GM18873 (cell line): ENCODE results near the gene TMEM221.

Source experiments
- ATAC-seq: cut with Tn5 transposase; IDR thresholded peaks from one replicate; pipeline ENCODE4 v1.9.1; 2021; ENCODE audit warnings: mild to moderate bottlenecking, moderate library complexity, moderate number of reproducible peaks; ENCODE audit not compliant: unreplicated experiment, low FRiP score

TMEM221 gene

DNA sequence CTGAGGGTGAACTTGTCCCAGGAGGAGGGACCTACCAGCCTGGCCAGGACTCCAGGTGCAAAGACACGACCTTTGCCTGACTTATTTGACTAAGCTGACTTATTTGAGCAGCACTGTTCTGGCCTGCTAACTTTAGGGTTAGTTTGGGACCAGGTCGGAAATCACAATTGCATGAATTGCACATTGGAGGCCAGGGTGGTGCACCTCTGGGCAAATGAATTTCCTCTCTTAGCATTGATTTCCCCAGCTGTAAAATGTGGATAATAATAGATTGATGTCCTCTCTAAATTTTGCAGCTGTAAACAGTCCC lies 41.6 kb downstream of the TMEM221 start:
- ATAC-seq, result no peak

- ATAC-seq, result peak; percentile 25
Measured at GRCh38 chr19:17406046-17406886, 42.2 kb downstream of the TMEM221 start.

DNA sequence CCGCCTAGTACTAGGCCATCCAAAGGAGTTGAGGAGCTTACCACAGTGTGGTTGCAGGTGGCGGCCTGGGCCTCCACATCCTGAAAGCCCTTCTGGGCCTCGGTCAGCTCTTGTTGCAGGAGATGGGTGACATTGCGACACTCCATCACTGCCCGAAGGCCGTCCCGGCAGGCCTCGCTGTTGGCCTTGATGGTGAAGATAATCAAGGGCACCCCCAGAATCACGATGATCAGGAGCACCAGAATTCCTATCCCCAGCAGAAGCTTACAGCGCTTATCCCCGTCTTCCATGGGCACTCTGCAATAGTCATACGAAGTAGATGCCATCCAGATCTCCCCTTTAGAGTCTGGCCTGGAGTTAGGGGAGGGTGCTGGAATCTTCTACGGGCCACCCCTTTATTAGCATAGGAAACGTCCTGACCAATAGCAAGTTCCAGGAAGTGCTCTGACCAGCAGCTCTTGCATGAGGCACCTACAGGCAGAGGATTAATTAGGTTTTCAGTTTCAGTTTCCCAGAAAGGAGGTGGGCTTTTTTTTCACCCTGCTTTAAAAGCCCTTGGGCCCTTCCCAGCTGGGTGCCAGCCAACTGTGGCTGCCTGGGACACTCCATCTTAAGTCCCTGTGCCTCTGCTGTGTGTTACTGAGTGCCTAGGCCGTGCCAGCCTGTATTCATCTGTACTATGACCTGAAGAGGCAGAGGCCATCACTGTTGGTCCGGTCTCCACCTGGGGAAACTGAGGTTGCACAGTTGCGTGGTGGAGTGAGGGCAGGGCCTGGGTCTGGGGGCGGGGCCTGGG lies 43.0 kb downstream of the TMEM221 start, which contains the start of gene BST2:
BST2 (minus strand) TSS at position 381 of the 796 bp plus-strand sequence; CDS start at position 326, 55 bp downstream.
- ATAC-seq, result peak; percentile 73

GRCh38 chr19:17404621-17405249 lies 43.7 kb downstream of the TMEM221 start:
- ATAC-seq, result no peak

DNA sequence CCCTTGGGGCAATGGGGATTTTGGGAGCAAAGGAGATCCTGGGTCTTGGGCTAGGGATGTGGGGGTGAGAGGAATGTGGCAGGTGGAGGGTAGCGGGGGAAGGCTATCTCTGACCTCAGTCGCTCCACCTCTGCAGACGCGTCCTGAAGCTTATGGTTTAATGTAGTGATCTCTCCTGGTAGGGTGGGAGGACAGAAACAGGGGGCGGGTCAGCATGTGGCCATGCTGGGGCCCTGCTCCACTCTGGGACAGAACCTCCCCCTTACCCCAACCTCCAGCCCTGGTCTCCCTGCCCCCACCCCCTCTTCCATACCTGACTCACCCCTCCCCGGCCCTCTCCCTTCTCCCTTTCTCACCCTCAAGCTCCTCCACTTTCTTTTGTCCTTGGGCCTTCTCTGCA lies 44.5 kb downstream of the TMEM221 start:
- no peak for ATAC-seq

GRCh38 chr19:17402982-17403855 lies 45.2 kb downstream of the TMEM221 start:
- ATAC-seq, result no peak

DNA sequence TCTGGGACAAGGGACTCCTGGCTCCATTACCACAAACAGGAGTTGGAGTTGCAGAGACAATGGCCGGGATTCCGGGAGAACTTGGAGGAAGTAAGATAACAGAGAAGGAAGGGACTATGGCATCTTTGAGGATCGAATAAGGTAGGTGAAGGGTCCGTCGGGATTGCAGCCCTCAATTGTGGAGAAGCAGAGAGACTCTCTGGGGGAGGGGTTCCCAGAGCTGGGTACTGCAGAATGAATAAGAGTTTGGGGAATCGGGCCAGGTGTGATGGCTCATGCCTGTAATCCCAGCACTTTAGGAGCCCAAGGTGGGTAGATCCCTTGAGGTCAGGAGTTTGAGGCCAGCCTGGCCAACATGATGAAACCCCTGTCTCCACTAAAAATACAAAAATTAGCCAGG lies 46.8 kb downstream of the TMEM221 start:
- no peak for ATAC-seq

GRCh38 chr19:17398902-17399527 lies 49.5 kb downstream of the TMEM221 start:
- ATAC-seq, result no peak

- no peak for ATAC-seq
Measured at GRCh38 chr19:17394891-17395415, 53.5 kb downstream of the TMEM221 start.

DNA sequence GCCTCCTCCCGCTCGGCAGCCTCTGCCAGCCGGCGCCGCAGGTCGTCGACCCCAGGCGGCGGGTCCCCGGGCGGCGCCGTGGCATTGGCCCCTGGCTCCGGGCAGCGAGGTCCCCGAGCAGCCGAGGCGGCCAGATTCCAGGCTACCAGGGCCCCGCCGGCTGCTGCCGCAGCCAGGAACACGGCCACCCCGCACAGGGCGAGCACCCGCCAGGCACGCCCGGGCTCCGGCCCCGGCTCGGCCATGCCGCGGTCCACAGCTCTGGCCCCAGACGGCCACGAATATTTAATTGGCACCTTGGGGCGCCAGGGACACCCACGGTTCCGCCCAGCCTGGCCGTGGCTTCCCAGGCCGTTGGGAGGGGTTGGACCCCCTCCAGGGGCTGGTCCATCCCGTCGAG lies 54.6 kb downstream of the TMEM221 start, which contains the start of gene CCDC194:
CCDC194 (minus strand) TSS at position 283 of the 400 bp plus-strand sequence; CDS start at position 245, 38 bp downstream.
- ATAC-seq, result no peak

DNA sequence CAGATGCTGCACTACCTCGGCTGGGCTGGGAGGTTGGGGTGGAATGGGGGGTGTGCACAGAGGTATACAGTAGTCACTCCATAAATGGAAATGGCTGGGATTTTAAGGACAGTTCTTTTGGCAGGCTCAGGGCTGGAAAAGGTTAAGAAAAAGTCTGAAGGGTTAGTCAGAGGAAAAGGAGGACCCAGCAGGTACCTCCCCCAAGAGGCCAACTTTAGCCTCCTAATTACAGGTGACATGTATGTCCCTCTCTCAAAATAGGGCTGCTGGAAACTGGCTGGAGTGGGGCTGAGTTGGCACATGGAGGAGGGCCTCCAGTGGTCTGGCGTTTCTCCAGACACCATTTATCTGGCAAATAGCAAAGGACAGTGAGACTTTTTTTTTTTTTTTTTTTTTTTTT lies 55.5 kb downstream of the TMEM221 start:
- no peak for ATAC-seq

GRCh38 chr19:17391371-17392151 lies 56.9 kb downstream of the TMEM221 start:
- no peak for ATAC-seq

GRCh38 chr19:17390665-17391370 lies 57.6 kb downstream of the TMEM221 start:
- no peak for ATAC-seq

DNA sequence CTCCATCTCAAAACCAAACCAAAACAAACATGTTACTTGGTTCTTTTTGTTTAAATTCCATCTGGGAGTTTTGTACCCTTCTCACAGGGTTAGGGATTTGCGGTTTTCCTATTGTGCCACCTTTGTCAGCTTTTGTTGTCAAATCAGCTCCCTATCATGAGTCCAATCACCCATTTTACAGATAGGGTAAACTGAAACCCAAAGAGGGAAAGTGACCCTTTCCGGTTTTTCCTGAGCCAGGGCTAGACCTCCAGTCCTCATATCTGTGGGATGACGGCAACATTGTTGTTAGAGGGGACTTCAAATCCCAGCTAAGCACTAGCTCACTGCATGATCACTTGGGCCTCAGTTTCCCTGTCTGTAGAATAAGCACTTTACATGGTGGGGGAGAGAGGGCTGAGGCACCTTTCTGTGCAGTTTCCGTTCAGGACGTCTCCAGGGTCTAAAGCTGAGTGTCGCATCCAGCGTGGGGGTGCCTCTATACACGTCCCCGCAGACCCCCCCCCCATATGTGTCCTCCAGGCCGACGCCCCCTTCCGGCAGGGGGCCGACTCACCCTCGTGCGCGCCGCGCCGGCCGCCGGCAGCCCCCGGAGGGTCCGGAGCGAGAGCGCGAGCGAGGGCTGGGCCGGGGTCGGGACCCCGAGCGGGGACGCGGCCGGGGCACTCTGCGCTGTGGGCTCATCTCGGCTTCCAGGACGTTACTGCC lies 58.4 kb downstream of the TMEM221 start:
- ATAC-seq, result no peak

DNA sequence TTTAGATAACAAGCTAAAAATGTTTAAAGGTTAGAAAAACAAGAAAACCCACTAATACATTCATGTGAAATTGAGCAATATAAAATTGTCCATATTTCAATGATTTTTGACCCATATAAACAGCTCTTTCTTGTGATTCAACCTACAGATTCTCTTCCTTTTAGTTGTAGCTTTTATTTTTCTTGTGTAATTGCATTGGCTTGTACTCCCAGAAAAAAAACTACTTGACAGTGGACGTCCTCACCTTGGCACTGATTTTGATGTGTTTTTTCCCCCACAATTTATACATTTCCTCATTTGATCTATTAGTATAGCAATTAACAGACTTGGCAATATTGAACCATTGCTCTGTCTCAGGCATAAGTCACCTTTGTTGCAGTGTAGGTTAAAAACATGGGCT lies 59.2 kb downstream of the TMEM221 start:
- ATAC-seq, result no peak

DNA sequence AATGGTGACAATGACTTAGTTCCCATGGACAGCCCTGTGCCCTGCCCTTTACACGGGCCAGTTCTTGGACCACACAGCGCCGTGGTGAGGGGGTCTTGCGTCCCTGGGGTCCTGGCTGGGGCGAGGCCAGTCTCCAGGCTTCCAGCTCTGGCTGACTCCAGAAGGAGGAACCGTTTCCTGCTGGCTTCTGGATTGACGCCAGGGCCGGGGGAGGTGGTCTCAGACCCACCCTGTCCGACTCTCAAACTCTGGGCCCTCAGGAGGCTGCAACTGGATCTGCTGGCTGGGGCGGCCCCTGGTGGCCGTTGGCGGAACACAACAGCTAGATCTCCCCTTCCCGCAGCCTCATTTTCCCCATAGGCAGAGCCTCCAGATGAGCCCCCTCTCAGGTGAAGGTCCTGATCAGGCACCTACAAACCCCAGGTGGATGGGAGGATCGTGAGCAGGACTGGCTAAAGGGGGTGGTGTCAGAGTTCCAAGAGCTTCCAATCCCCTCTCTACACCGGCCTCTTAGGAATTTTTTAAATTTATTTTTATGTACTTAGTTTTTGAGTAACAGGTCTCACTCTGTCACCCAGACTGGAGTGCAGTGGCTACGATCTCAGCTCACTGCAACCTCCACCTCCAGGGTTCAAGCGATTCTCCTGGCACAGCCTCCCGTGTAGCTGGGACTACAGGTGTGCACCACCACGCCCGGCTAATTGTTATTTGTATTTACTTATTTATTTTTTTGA lies 62.4 kb downstream of the TMEM221 start:
- ATAC-seq, result no peak
